GM12878 (cell line): ENCODE results near the gene ELAVL3. TPM values are rescaled to one million over a fixed set of nuclear protein-coding genes. Genes with fewer than 3 reads are reported as not detected.

Source experiments
- ATAC-seq: fragments of 200-7000 bp; cut with Tn5 transposase; 3 replicates; pipeline ENCODE4 v1.9.1; 2020; ENCODE audit warnings: mild to moderate bottlenecking, moderate library complexity
- BruUV-seq: library from RNA; stranded (reverse); fragments of 400-500 nt; replicated peaks from 2 replicates; lab custom pipeline; 2021; lab: Mats Ljungman, UMichigan
- CTCF ChIA-PET: fragments of 300-600 bp; sonication (Branson Sonifier 250); formaldehyde crosslinking; extraction: SDS; loops from one replicate; lab custom pipeline; 2021; ENCODE audit warnings: inconsistent platforms; lab: Yijun Ruan, JAX
- POLR2A ChIA-PET: fragments of 350-600 bp; formaldehyde crosslinking; extraction: SDS; loops from one replicate; lab custom pipeline; 2021; ENCODE audit warnings: inconsistent platforms; lab: Charles Lee
- RAD21 ChIA-PET: fragments of 300-600 bp; sonication (Branson Sonifier 250); formaldehyde crosslinking; loops from one replicate; lab custom pipeline; 2023; ENCODE audit warnings: antibody characterized with exemption; ENCODE audit not compliant: unreplicated experiment; lab: Charles Lee
- SMC1A ChIA-PET: fragments of 300-600 bp; sonication (Branson Sonifier 250); formaldehyde crosslinking; loops from one replicate; lab custom pipeline; 2023; ENCODE audit not compliant: unreplicated experiment, uncharacterized antibody; lab: Charles Lee
- DNase-seq: peaks from one replicate; pipeline ENCODE4 v3.0.0-alpha.2; 2011; ENCODE audit warnings: low read depth, low spot score
- FAIRE-seq: peaks from 3 replicates; lab custom pipeline; 2011; peaks lifted over from hg19 to GRCh38; lab: Jason Lieb, UNC
- H2AFZ ChIP-seq: 2 replicates; pipeline ENCODE4 v1.6.0; 2011; ENCODE audit warnings: low read depth, low read length, control low read depth; ENCODE audit not compliant: control insufficient read depth
- H3K27ac ChIP-seq: 2 replicates; pipeline ENCODE4 v1.5.1; 2011; ENCODE audit warnings: control low read depth; ENCODE audit not compliant: control insufficient read depth, insufficient read depth
- H3K27me3 ChIP-seq, 2 experiments: replicated peaks in 1 of 2; 2 replicates each; pipeline versions ENCODE4 v1.6.0 to v1.6.1; 2011; ENCODE audit warnings: low read length in 1 of 2; ENCODE audit not compliant: control insufficient read depth in 2 of 2, insufficient read depth in 2 of 2
- H3K36me3 ChIP-seq, 2 experiments: 2 replicates each; pipeline ENCODE4 v1.5.1; 2011; ENCODE audit warnings: low read length in 1 of 2; ENCODE audit not compliant: control insufficient read depth in 2 of 2, insufficient read depth in 2 of 2
- H3K4me1 ChIP-seq: 2 replicates; pipeline ENCODE4 v1.6.1; 2011; ENCODE audit warnings: mild to moderate bottlenecking, low read length, moderate library complexity, mixed read lengths; ENCODE audit not compliant: control insufficient read depth, insufficient read depth
- H3K4me2 ChIP-seq: 2 replicates; pipeline ENCODE4 v1.6.0; 2011; ENCODE audit warnings: control low read depth; ENCODE audit not compliant: control insufficient read depth, insufficient read depth
- H3K4me3 ChIP-seq: fragments of 200-600 bp; sonication (generic); 2 replicates; pipeline ENCODE4 v1.5.1; 2016
- H3K79me2 ChIP-seq: 2 replicates; pipeline ENCODE4 v1.6.0; 2011; ENCODE audit warnings: low read length; ENCODE audit not compliant: control insufficient read depth, insufficient read depth
- H3K9ac ChIP-seq: 2 replicates; pipeline ENCODE4 v1.8.0; 2011; ENCODE audit warnings: low read length, control low read depth, mixed read lengths; ENCODE audit not compliant: control insufficient read depth, insufficient read depth
- H3K9me3 ChIP-seq: replicated peaks from 3 replicates; pipeline ENCODE4 v1.5.1; 2011; ENCODE audit warnings: mild to moderate bottlenecking, low read length; ENCODE audit not compliant: control insufficient read depth, insufficient read depth
- H4K20me1 ChIP-seq: 2 replicates; pipeline ENCODE4 v1.6.0; 2011; ENCODE audit not compliant: control insufficient read depth, insufficient read depth
- ASH2L ChIP-seq: fragments of 300-600, 200-600 bp; sonication (generic); IDR thresholded peaks from 2 replicates; pipeline ENCODE4 v1.6.1; 2017; ENCODE audit warnings: low read depth, mild to moderate bottlenecking, borderline replicate concordance
- BACH1 ChIP-seq: fragments of 450-650 bp; IDR thresholded peaks from 2 replicates; pipeline ENCODE4 v1.6.1; 2017; ENCODE audit warnings: mild to moderate bottlenecking, borderline replicate concordance
- FOXM1 ChIP-seq: IDR thresholded peaks from 2 replicates; pipeline ENCODE4 v1.6.1; 2012; ENCODE audit warnings: low read depth, mild to moderate bottlenecking, inconsistent platforms, low read length, moderate library complexity
- IKZF2 ChIP-seq, 2 experiments: fragments of 450-650 bp; IDR thresholded peaks; 2 replicates each; pipeline ENCODE4 v1.6.1; 2017; ENCODE audit warnings: mild to moderate bottlenecking in 2 of 2, moderate library complexity in 2 of 2
- JUND ChIP-seq: IDR thresholded peaks from 2 replicates; pipeline ENCODE4 v1.6.1; 2012; ENCODE audit warnings: low read depth, mild to moderate bottlenecking, low read length, improper control_type of control experiment, moderate library complexity
- NFXL1 ChIP-seq: fragments of 450-650 bp; IDR thresholded peaks from 2 replicates; pipeline ENCODE4 v1.6.1; 2017; ENCODE audit warnings: antibody characterized with exemption, mild to moderate bottlenecking, borderline replicate concordance
- POLR2AphosphoS2 ChIP-seq: IDR thresholded peaks from 2 replicates; pipeline ENCODE4 v1.6.1; 2011; ENCODE audit warnings: low read depth, mild to moderate bottlenecking, low read length, improper control_type of control experiment, moderate library complexity
- RUNX3 ChIP-seq: IDR thresholded peaks from 2 replicates; pipeline ENCODE4 v1.6.1; 2012; ENCODE audit warnings: low read length, inconsistent platforms
- ZNF217 ChIP-seq: fragments of 450-650 bp; IDR thresholded peaks from 2 replicates; pipeline ENCODE4 v1.6.1; 2017; ENCODE audit warnings: antibody characterized with exemption, mild to moderate bottlenecking
- WGBS: methylation state at CpG from one replicate; pipeline ENCODE4 v1.1.6; 2016; ENCODE audit warnings: low lambda C conversion rate; ENCODE audit not compliant: insufficient replicate concordance, insufficient coverage; ENCODE audit errors: missing lambda C conversion rate; 5-methylcytosine and 5-hydroxymethylcytosine counted together
- in situ Hi-C: fragments of 300-500 bp; cut with MboI; formaldehyde crosslinking; loops from 9 replicates; pipeline ENCODE4 v1.14.3; 2018; ENCODE audit warnings: mixed read lengths
- intact Hi-C: fragments of 100-400 bp; cut with micrococcal nuclease; formaldehyde crosslinking; loops from one replicate; pipeline ENCODE4 v1.14.2; 2022; ENCODE audit not compliant: unreplicated experiment
- polyA plus RNA-seq, 11 experiments: library from polyadenylated mRNA; depleted of rRNA in 4 of 11; unstranded in 6 of 11; stranded (reverse) in 5 of 11; fragments of >200 nt; fragmentation: Nextera tagmentation in 4 of 11; fragmentation: Illumina TruSeq in 1 of 11; extraction: Ambion mirVana in 4 of 11; extraction: Trizol in 1 of 11; gene quantifications; 1 replicate in 1 of 11; 2 replicates in 10 of 11; pipeline versions ENCODE4 v1.2.1 to v1.2.3, GENCODE V29; 2011 to 2016; ENCODE audit warnings: inconsistent platforms in 2 of 11, missing spikeins in 2 of 11, low read depth in 1 of 11
- total RNA-seq, 4 experiments: library from RNA; depleted of rRNA in 3 of 4; stranded (reverse); fragments of >200 nt in 3 of 4; fragmentation: Illumina TruSeq in 1 of 4; extraction: Trizol in 1 of 4; gene quantifications; 2 replicates each; pipeline versions ENCODE4 v1.2.1 to v1.2.3, GENCODE V29; 2013 to 2021
- TF ChIP-seq, protein P1 (sequence below): IDR thresholded peaks from 2 replicates; pipeline ENCODE4 v1.6.1; 2012; ENCODE audit warnings: low read depth, low read length, improper control_type of control experiment
- TF ChIP-seq, protein P2 (sequence below): fragments of 150-350 bp; IDR thresholded peaks from 2 replicates; pipeline ENCODE4 v1.6.1; 2016; ENCODE audit warnings: low read depth, low read length
- TF ChIP-seq, protein P3 (sequence below): fragments of 450-650 bp; conservative IDR thresholded peaks from 2 replicates; pipeline ENCODE4 v1.6.1; 2017; ENCODE audit warnings: mild to moderate bottlenecking, moderate library complexity

ELAVL3 gene
- total and polyA plus RNA-seq, 10 of the 15 experiments (the other 5 are each of a cell fraction or from before 2014, with no cell fraction given): under 0.01 to 0.05 (median 0.01) TPM; not detected in 7

DNA sequence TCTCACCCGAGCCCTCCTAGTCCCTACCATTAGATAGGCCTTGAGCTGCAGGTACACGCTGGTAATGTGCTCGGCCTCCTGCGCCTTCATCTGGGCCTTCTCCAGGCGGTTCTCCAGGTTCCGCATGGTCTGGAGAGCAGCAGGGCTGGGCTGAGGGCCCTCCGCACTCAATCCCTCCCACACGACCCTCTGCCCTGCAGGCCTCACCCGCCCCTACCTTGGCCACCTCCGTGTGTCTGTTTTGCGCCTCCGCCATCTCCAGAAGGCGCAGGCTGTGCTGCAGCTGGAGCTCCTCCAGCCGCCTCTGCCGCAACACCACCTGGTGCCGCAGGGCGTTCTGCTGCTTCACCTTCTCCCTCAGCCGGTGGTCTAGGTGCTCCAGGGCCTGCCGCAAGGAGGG lies 54.2 kb downstream of the ELAVL3 start:
- Histone ChIP-seq H3K27ac (no peak overlapping the region), H4K20me1 (no peaks in the 10 kb centered on the region), H3K36me3 (no peaks in the 10 kb centered on the region), H3K4me2 (no peak overlapping the region), H2AFZ (no peak overlapping the region), H3K4me1 (peaks cover 9% of the 10 kb centered on the region), H3K79me2 (no peaks in the 10 kb centered on the region), H3K4me3 (no peak overlapping the region), H3K27me3 (peaks cover 0 to 3% of the 10 kb centered on the region in 2 experiments; a peak in 1 of 4 replicates), H3K9me3 (no peaks in the 10 kb centered on the region), H3K9ac (no peak overlapping the region)
- in situ Hi-C loops: no loop called here
- intact Hi-C loops: no loop called here
- ChIA-PET CTCF (no interaction called here), SMC1A (no interaction called here), RAD21 (interaction anchor here (0.7 kb wide), 1 partner anchor 51 kb away, joined by 3 read pairs; no protein-coding TSS in a partner anchor), POLR2A (no interaction called here)
- no TSS peak for BruUV-seq
- 76% methylated on average over 17 of the region's 19 CpGs for WGBS
- DNase-seq: no peak
- no peak for ATAC-seq
- TF ChIP-seq JUND: no peak
- TF ChIP-seq BACH1: no peak
- no peak for TF ChIP-seq NFXL1
- no peak for TF ChIP-seq ZNF217
- TF ChIP-seq, protein P1, sequence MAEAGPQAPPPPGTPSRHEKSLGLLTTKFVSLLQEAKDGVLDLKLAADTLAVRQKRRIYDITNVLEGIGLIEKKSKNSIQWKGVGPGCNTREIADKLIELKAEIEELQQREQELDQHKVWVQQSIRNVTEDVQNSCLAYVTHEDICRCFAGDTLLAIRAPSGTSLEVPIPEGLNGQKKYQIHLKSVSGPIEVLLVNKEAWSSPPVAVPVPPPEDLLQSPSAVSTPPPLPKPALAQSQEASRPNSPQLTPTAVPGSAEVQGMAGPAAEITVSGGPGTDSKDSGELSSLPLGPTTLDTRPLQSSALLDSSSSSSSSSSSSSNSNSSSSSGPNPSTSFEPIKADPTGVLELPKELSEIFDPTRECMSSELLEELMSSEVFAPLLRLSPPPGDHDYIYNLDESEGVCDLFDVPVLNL: no peak
- TF ChIP-seq, protein P2, sequence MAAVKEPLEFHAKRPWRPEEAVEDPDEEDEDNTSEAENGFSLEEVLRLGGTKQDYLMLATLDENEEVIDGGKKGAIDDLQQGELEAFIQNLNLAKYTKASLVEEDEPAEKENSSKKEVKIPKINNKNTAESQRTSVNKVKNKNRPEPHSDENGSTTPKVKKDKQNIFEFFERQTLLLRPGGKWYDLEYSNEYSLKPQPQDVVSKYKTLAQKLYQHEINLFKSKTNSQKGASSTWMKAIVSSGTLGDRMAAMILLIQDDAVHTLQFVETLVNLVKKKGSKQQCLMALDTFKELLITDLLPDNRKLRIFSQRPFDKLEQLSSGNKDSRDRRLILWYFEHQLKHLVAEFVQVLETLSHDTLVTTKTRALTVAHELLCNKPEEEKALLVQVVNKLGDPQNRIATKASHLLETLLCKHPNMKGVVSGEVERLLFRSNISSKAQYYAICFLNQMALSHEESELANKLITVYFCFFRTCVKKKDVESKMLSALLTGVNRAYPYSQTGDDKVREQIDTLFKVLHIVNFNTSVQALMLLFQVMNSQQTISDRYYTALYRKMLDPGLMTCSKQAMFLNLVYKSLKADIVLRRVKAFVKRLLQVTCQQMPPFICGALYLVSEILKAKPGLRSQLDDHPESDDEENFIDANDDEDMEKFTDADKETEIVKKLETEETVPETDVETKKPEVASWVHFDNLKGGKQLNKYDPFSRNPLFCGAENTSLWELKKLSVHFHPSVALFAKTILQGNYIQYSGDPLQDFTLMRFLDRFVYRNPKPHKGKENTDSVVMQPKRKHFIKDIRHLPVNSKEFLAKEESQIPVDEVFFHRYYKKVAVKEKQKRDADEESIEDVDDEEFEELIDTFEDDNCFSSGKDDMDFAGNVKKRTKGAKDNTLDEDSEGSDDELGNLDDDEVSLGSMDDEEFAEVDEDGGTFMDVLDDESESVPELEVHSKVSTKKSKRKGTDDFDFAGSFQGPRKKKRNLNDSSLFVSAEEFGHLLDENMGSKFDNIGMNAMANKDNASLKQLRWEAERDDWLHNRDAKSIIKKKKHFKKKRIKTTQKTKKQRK: no peak
- no peak for TF ChIP-seq POLR2AphosphoS2
- TF ChIP-seq ASH2L: no peak
- no peak for TF ChIP-seq FOXM1
- no peak for TF ChIP-seq IKZF2 (IDR thresholded peaks at IDR 0.05)
- no peak for TF ChIP-seq RUNX3
- TF ChIP-seq, protein P3, sequence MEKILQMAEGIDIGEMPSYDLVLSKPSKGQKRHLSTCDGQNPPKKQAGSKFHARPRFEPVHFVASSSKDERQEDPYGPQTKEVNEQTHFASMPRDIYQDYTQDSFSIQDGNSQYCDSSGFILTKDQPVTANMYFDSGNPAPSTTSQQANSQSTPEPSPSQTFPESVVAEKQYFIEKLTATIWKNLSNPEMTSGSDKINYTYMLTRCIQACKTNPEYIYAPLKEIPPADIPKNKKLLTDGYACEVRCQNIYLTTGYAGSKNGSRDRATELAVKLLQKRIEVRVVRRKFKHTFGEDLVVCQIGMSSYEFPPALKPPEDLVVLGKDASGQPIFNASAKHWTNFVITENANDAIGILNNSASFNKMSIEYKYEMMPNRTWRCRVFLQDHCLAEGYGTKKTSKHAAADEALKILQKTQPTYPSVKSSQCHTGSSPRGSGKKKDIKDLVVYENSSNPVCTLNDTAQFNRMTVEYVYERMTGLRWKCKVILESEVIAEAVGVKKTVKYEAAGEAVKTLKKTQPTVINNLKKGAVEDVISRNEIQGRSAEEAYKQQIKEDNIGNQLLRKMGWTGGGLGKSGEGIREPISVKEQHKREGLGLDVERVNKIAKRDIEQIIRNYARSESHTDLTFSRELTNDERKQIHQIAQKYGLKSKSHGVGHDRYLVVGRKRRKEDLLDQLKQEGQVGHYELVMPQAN: no peak
- no peak for FAIRE-seq
